HG02840 (cell line): Measurements from ENCODE around the gene NEGR1.

Experiments
- ATAC-seq: cut with Tn5 transposase; IDR thresholded peaks from one replicate; pipeline ENCODE4 v1.9.1; 2021; ENCODE audit warnings: mild to moderate bottlenecking, moderate library complexity, moderate number of reproducible peaks; ENCODE audit not compliant: unreplicated experiment, low FRiP score

Gene NEGR1

DNA sequence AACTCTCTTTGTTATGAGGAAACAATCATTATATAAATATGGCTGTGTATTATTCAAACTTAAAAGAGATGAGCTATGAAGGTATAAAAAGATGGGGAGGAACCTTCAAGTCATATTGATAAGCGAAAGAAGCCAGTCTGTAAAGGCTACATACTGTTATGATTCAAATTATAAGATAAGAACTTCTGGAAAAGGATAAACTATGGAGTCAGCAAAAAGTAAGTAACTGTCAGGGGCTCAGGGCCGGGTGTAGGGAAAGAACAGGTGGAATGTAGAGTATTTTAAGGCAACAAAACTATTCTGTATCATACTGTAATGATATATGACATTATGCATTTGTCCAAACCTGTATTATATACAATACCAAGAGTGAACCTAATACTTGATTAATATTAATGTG is 628.4 kb downstream of the NEGR1 start:
- no peak for ATAC-seq

DNA sequence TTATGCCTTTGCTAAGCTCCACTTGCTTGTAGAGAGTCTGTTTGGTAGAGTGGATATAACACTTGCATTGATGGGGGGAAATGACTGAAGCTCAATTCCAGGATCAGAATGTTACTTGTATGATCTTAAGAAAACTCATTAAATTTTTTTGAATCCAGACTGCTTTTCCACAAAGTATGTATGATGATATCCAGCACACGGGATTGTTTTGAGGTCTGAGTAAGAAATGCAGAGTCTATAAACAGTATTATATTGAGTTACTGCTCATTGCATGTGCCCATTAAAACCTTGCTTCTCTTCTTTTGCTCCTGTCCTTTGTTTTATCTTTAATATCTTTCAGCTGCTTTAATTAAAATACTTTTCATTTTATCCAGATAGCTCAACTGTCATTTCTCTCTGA is 631.1 kb downstream of the NEGR1 start:
- ATAC-seq: no peak

GRCh38 chr1:71650119-71650518 is 632.2 kb downstream of the NEGR1 start:
- no peak for ATAC-seq

DNA sequence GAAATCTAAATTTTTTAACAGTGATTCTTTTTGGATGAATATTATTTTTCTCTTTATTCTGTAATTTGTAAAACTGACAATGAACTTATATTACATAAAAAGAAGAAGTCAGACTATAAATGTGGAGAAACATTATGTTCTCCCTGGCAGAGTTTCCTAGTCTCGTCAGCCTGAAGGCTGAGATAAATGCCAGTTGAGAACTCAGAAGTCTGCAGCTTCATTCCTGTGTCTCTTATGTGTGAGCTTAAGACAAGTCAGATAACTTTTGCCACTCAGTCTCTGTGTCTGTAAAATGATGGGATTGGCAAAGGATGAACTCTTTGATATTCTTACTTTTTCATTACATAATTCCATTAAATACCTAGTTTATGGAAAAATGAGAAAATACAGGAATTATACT is 632.7 kb downstream of the NEGR1 start:
- ATAC-seq: no peak

DNA sequence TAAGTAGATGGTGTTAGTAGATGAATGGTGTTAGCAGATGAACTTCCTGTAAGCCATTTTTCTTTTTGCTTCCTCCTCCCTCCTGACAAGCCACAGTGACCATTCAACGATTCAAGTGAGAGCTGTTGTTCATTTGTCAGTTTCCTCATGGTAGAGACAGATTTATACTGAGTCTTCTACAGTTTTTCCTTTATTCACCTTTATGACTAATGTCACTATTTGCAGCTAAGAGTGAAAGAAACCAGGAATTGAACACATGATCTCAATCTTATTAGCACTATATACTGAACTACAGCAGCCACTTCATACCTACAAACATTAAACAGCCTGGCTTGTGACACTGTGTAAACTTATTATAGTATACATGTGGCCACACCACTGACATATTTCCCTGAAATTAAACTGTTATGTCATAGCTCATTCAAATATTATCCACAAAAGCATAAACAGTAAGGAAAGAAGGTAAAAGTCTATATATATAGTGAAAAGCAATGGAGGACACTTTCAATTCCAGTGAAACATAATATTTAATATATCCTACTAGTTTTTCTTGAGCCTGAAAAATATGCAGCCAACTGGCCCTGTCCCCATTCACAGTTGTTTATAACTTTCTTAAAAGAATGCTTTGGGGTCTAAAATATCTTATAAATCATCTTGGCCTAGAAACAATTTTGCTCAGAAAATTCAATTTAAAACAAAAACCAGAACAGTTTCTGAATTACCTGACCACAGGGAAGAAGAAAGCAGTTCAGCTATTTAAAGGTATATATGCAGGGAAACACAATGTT is 634.6 kb downstream of the NEGR1 start:
- ATAC-seq: no peak

DNA sequence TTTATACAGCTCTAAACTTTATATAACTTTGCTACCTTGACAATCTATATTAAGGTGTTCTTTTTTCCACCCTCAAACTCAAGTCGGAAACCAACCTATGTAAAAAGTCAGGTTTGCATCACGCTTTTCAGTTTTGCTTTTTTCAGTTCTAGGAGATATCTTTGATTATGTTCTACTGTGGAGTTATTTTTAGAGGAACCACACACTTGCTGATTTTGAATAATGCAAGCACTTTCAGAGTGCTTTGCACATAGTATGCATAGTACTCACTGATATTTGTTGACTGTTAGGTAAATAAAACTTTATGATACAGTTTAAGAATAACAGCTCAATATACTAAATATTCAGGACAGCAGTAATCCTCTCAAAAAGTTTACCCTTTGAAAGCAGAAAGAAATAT is 637.3 kb downstream of the NEGR1 start:
- ATAC-seq: no peak

GRCh38 chr1:71641903-71642302 is 640.4 kb downstream of the NEGR1 start:
- no peak for ATAC-seq

- ATAC-seq: no peak
Observed at GRCh38 chr1:71640998-71641397, 641.3 kb downstream of the NEGR1 start.

DNA sequence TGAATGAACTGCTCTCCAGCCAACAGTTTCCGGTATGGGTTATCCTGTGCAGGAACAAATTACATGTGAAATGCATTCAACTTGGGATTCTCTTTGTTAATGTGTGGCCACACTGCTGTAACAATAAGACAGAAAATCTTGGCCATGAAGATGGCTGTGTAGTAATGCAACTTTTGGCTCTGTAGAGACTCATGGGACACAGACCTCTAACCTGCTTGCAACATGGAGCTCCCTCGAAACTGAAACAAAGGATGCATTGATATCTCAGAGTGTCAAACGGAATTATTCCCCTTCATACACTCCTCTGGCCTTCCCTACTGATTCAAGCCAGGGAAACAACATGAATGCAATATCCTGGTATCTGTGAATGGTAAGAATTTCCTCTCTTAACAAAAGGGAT is 642.2 kb downstream of the NEGR1 start:
- no peak for ATAC-seq

DNA sequence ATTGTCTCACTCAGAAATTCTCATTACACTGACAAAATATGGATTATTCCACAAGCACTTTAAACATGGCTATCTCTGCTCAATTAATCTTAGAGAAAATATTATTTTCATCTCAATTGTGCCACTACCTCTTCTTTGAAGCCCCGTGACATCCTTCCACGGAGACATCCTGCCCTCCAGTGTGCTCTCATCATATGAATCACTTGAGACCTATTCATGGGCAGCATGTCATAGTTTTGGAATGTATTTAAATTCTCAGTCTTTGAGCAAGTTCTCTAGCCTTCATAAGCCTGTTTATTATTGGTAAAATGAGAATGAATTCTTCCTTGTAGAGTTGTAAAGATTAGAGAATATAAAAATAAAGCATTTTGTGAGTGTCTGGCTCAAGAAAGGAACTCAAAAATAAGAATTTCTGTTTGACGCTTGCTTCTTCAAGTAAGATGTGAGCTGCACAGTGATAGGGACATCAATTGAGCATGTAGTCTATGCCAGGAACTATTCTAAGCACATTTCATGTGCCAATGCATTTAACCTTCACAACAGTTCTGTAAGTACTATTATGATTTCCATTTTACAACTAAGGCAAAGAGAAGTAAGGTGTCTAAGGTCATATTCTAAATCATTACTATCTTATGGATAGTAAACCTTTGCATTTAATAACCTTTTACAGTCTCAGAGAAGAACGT is 644.1 kb downstream of the NEGR1 start:
- ATAC-seq: no peak

DNA sequence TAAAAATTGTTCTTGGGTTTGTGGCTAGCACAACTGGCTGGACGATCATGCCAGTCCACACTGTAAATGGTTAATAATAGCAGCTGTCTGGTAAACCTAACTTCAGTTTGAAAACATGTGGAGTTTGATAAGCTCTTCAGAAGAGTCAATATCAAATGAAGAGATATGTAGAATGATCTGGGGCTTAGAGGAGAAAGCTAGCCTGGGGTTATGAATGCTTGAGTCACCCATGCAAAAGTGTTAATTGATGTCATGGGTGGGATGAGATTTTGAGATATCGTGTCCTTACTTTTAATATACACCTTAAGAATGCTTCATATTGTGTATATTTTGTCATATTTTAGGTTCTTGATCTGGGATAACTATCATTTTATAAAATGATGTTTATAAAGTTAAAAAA is 646.8 kb downstream of the NEGR1 start:
- no peak for ATAC-seq

DNA sequence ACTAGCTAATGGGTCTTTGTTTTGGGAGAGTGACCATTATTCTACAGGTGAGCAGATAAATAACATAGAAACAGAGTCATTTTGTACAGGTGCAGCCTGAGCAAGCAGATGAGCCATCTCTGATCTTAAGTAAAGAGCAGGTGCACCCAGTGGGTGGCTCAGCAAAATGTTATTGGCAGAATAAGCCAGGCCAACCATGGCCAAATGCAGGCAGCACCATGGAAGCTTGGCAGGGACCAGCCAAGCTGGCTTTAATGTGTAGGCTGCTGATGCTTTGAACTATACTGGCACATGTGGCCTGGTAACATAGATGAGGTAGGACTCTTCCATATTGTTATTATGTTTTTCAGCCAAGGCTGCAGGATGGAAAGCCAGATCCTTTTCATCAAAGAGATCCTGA is 648.2 kb downstream of the NEGR1 start:
- no peak for ATAC-seq

DNA sequence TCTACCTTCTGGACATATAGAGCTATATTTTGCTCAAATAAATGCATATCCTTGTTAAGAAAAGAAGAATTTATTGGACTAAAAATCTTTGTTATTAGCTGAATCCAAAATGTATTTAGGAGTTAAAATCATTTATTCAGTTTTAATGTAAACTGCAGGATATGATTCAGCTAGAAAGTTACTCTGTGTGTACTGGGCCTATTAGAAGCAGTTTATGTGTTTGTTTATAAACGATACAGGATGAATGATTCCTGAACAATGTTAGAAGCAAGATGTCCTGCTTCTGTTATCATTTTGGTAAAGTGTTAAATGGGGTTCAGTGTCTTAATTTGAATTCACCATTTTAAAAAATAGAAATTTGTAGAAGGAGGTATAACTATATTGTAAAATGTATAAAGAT is 652.3 kb downstream of the NEGR1 start:
- ATAC-seq: no peak

DNA sequence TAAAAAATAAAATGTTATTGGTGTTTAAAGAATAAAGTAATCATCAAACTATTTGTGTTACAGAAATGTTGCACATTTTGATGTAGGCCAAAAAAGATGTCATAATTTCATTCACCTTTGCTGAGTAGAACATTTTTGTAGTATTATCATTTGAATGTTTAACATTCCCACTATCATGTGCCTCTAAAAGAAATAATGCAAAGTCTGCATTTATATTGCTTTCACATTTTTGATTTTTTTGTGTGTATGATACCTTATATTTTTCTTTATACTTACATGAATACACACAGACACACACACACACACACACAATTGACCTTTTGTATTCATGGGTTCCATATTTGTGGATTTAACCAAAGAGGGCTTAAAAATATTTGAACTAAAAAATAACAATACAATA is 657.3 kb downstream of the NEGR1 start:
- no peak for ATAC-seq

- no peak for ATAC-seq
Observed at GRCh38 chr1:71623888-71624287, 658.5 kb downstream of the NEGR1 start.

DNA sequence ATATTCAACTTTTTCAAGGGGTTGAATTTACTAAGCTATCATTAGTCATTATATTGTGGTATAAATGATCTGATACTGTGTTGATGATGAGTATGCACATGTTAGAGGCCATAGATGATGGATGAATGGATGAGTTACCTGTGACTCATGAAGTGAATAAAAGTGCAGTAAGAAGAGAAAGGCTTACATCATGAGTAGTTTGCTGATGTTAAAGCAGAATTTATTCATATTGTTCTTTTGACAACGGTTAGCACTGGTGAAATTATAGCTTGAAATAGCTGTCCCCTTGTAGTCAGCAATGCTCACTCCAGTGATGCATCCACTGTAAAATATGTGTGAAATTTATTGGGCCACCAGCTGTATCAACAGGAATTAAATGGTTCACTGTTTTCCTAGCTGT is 660.6 kb downstream of the NEGR1 start:
- no peak for ATAC-seq

- ATAC-seq: no peak
Observed at GRCh38 chr1:71618766-71619530, 663.4 kb downstream of the NEGR1 start.

DNA sequence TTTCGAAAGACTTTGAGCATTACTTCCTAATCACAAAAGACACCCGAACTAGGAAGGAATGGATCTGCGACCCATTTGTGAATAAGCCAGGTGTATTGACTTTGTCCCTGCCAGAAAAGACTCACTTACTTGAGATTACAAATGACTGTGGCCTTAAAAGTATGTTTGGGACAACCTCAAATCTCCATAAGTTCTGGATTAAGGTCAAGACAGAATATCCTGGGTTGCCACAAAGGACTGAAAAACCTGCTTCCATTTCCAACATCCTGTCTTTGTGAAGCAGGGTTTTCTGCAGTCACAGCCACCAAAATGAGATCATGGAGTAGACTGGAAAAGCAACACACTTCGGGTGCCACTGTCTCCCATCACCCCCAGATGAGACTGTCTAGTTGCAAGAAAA is 664.1 kb downstream of the NEGR1 start:
- ATAC-seq: no peak

- no peak for ATAC-seq
Observed at GRCh38 chr1:71610476-71610875, 671.9 kb downstream of the NEGR1 start.

GRCh38 chr1:71603044-71603776 is 679.1 kb downstream of the NEGR1 start:
- ATAC-seq: no peak

DNA sequence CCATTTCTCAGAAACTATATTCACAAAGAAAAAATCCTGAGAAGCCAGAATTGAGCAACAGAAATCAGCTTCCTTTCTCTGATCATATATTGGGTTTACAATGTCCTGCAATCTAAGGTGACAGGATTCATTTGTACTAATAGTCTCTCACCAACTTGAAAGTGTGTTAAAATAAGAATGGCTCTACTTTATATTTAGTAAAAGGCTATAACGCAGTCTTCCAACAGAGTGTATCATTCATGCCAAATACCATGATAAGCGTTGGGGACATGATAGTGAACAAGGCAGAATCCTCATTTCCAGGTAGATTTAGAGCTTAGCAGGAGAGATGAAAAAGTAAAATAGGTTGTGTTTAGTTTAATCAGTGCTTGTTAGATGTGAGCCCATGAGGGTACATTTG is 682.3 kb downstream of the NEGR1 start:
- ATAC-seq: no peak
